GM23338 (cell line): ENCODE data around the gene CIAO1. TPM values are rescaled to one million over a fixed set of nuclear protein-coding genes. Genes with fewer than 3 reads are reported as not detected.

Experiments
- ATAC-seq: fragments of 200-7000 bp; cut with Tn5 transposase; 3 replicates; pipeline ENCODE4 v1.9.1; 2020
- DNase-seq: peaks from one replicate; pipeline ENCODE4 v3.0.0-alpha.2; 2015; ENCODE audit warnings: low spot score
- H2AFZ ChIP-seq: fragments of 200-600 bp; sonication (generic); 2 replicates; pipeline ENCODE4 v1.8.0; 2016; ENCODE audit warnings: antibody characterized with exemption, mild to moderate bottlenecking, moderate library complexity
- H3F3A ChIP-seq: fragments of 200-600 bp; sonication (generic); replicated peaks from 2 replicates; pipeline ENCODE4 v1.8.0; 2017; ENCODE audit warnings: antibody characterized with exemption, mixed run types, low read depth
- H3K27ac ChIP-seq: fragments of 200-600 bp; sonication (generic); 2 replicates; pipeline ENCODE4 v1.6.1; 2016; ENCODE audit warnings: low read depth
- H3K27me3 ChIP-seq: fragments of 200-600 bp; sonication (generic); 2 replicates; pipeline ENCODE4 v1.8.0; 2016; ENCODE audit warnings: mild to moderate bottlenecking, mixed run types, moderate library complexity; ENCODE audit not compliant: insufficient read depth
- H3K36me3 ChIP-seq: fragments of 200-600 bp; sonication (generic); 2 replicates; pipeline ENCODE4 v1.8.0; 2016; ENCODE audit warnings: mild to moderate bottlenecking; ENCODE audit not compliant: insufficient read depth
- H3K4me1 ChIP-seq: fragments of 200-600 bp; sonication (generic); 2 replicates; pipeline ENCODE4 v1.8.0; 2016; ENCODE audit warnings: mild to moderate bottlenecking, moderate library complexity; ENCODE audit not compliant: insufficient read depth
- H3K4me2 ChIP-seq: fragments of 200-600 bp; sonication (generic); 2 replicates; pipeline ENCODE4 v1.7.1; 2017; ENCODE audit warnings: mixed run types
- H3K4me3 ChIP-seq: fragments of 200-600 bp; sonication (generic); 2 replicates; pipeline ENCODE4 v1.6.1; 2016; ENCODE audit warnings: mixed run types
- H3K79me2 ChIP-seq: fragments of 200-600 bp; sonication (generic); replicated peaks from 2 replicates; pipeline ENCODE4 v1.8.0; 2017; ENCODE audit warnings: mild to moderate bottlenecking; ENCODE audit not compliant: insufficient read depth
- H3K9me2 ChIP-seq: fragments of 200-600 bp; sonication (generic); 2 replicates; pipeline ENCODE4 v1.8.0; 2017; ENCODE audit not compliant: insufficient read depth
- H4K20me1 ChIP-seq: fragments of 200-600 bp; sonication (generic); replicated peaks from 2 replicates; pipeline ENCODE4 v1.8.0; 2017; ENCODE audit warnings: mild to moderate bottlenecking; ENCODE audit not compliant: insufficient read depth
- H3K27ac Mint-ChIP-seq: 2 replicates; pipeline ENCODE4 v1.8.0; 2020; ENCODE audit warnings: inconsistent platforms, mild to moderate bottlenecking, moderate library complexity, mixed read lengths
- H3K27me3 Mint-ChIP-seq: 3 replicates; pipeline ENCODE4 v1.8.0; 2022; ENCODE audit warnings: low read depth, mild to moderate bottlenecking, moderate library complexity, mixed read lengths, inconsistent platforms; ENCODE audit not compliant: insufficient read depth, poor library complexity
- H3K36me3 Mint-ChIP-seq: 3 replicates; pipeline ENCODE4 v1.8.0; 2021; ENCODE audit warnings: low read depth, mild to moderate bottlenecking, inconsistent platforms, moderate library complexity, mixed read lengths
- H3K4me1 Mint-ChIP-seq: 3 replicates; pipeline ENCODE4 v1.8.0; 2020; ENCODE audit warnings: mild to moderate bottlenecking, inconsistent platforms, mixed read lengths
- H3K4me3 Mint-ChIP-seq: 3 replicates; pipeline ENCODE4 v1.8.0; 2021; ENCODE audit warnings: moderate library complexity, mild to moderate bottlenecking, inconsistent platforms, mixed read lengths
- H3K9me3 Mint-ChIP-seq: 3 replicates; pipeline ENCODE4 v1.8.0; 2020; ENCODE audit warnings: moderate library complexity, mild to moderate bottlenecking, inconsistent platforms, mixed read lengths
- CREB1 ChIP-seq: fragments of 250-450 bp; sonication (Bioruptor Pico); IDR thresholded peaks from 2 replicates; pipeline ENCODE4 v1.5.0; 2020; ENCODE audit warnings: low read depth, mild to moderate bottlenecking, moderate library complexity
- EZH2phosphoT487 ChIP-seq: fragments of 200-600 bp; sonication (generic); IDR thresholded peaks from one replicate; pipeline ENCODE4 v1.8.1; 2018; ENCODE audit warnings: antibody characterized with exemption; ENCODE audit not compliant: unreplicated experiment
- NANOG ChIP-seq: IDR thresholded peaks from 2 replicates; pipeline ENCODE4 v1.6.1; 2016; ENCODE audit warnings: antibody characterized with exemption, borderline replicate concordance
- POLR2AphosphoS5 ChIP-seq: IDR thresholded peaks from 2 replicates; pipeline ENCODE4 v1.6.1; 2016; ENCODE audit warnings: antibody characterized with exemption, low read depth
- polyA plus RNA-seq: library from polyadenylated mRNA; unstranded; fragments of >200 nt; fragmentation: Nextera tagmentation; extraction: Ambion mirVana; gene quantifications from 2 replicates; pipeline ENCODE4 v1.2.1, GENCODE V29; 2016
- total RNA-seq: library from RNA; depleted of rRNA; stranded (reverse); fragments of >200 nt; shearing (Covaris generic); gene quantifications from 2 replicates; pipeline ENCODE4 v1.2.3, GENCODE V29; 2014
- TF ChIP-seq, protein P1 (sequence below): fragments of 250-450 bp; sonication (Bioruptor Pico); IDR thresholded peaks from 2 replicates; pipeline ENCODE4 v1.5.0; 2020; ENCODE audit warnings: mild to moderate bottlenecking, moderate library complexity
- TF ChIP-seq, protein P2 (sequence below), 2 experiments: fragments of 200-600 bp in 1 of 2; sonication (generic) in 1 of 2; conservative IDR thresholded peaks; 2 replicates each; pipeline versions ENCODE4 v1.5.1 to v1.6.1; 2016 to 2017; ENCODE audit warnings: antibody characterized with exemption in 2 of 2, low read depth in 2 of 2, mild to moderate bottlenecking in 2 of 2, moderate library complexity in 1 of 2
- TF ChIP-seq, protein P3 (sequence below): IDR thresholded peaks from one replicate; pipeline ENCODE4 v1.6.1; 2018; ENCODE audit warnings: antibody characterized with exemption; ENCODE audit not compliant: unreplicated experiment

CIAO1 gene
- total and polyA plus RNA-seq, 2 experiments from 2014 or later, result 48.8 to 119 TPM

DNA sequence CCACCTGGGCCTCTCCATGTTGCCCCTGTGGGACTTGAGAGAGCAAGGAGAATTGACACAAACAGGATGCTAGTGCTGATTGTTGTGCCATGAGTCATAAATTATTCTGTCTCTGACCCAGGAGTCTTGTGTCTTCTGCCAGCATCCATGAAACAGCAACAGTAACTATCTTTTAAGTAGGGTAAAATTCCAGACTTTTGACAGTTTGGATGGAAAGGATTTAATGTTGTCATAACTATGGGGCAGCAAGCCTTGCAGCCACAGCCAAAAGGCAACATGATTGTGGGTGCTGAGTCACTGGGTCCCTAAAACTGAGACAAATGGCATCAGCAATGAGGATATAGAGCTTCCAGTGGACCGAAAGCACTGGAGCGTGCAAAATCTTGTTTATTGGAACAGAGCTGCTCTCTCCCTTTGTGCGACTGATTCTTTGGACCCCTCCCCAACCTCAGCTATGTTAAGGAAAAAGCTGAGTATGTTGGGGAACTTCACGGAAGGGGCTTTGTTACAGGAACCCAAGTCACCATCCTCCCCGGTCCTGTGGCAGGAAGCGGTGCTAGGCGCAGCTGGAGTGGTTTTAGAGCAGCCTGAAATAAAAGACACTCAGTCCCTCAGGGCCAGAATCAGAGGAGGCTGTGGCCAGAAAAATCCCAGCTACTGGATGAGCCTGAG, 49.5 kb downstream of the CIAO1 start (continued):
- TF ChIP-seq, protein P1, sequence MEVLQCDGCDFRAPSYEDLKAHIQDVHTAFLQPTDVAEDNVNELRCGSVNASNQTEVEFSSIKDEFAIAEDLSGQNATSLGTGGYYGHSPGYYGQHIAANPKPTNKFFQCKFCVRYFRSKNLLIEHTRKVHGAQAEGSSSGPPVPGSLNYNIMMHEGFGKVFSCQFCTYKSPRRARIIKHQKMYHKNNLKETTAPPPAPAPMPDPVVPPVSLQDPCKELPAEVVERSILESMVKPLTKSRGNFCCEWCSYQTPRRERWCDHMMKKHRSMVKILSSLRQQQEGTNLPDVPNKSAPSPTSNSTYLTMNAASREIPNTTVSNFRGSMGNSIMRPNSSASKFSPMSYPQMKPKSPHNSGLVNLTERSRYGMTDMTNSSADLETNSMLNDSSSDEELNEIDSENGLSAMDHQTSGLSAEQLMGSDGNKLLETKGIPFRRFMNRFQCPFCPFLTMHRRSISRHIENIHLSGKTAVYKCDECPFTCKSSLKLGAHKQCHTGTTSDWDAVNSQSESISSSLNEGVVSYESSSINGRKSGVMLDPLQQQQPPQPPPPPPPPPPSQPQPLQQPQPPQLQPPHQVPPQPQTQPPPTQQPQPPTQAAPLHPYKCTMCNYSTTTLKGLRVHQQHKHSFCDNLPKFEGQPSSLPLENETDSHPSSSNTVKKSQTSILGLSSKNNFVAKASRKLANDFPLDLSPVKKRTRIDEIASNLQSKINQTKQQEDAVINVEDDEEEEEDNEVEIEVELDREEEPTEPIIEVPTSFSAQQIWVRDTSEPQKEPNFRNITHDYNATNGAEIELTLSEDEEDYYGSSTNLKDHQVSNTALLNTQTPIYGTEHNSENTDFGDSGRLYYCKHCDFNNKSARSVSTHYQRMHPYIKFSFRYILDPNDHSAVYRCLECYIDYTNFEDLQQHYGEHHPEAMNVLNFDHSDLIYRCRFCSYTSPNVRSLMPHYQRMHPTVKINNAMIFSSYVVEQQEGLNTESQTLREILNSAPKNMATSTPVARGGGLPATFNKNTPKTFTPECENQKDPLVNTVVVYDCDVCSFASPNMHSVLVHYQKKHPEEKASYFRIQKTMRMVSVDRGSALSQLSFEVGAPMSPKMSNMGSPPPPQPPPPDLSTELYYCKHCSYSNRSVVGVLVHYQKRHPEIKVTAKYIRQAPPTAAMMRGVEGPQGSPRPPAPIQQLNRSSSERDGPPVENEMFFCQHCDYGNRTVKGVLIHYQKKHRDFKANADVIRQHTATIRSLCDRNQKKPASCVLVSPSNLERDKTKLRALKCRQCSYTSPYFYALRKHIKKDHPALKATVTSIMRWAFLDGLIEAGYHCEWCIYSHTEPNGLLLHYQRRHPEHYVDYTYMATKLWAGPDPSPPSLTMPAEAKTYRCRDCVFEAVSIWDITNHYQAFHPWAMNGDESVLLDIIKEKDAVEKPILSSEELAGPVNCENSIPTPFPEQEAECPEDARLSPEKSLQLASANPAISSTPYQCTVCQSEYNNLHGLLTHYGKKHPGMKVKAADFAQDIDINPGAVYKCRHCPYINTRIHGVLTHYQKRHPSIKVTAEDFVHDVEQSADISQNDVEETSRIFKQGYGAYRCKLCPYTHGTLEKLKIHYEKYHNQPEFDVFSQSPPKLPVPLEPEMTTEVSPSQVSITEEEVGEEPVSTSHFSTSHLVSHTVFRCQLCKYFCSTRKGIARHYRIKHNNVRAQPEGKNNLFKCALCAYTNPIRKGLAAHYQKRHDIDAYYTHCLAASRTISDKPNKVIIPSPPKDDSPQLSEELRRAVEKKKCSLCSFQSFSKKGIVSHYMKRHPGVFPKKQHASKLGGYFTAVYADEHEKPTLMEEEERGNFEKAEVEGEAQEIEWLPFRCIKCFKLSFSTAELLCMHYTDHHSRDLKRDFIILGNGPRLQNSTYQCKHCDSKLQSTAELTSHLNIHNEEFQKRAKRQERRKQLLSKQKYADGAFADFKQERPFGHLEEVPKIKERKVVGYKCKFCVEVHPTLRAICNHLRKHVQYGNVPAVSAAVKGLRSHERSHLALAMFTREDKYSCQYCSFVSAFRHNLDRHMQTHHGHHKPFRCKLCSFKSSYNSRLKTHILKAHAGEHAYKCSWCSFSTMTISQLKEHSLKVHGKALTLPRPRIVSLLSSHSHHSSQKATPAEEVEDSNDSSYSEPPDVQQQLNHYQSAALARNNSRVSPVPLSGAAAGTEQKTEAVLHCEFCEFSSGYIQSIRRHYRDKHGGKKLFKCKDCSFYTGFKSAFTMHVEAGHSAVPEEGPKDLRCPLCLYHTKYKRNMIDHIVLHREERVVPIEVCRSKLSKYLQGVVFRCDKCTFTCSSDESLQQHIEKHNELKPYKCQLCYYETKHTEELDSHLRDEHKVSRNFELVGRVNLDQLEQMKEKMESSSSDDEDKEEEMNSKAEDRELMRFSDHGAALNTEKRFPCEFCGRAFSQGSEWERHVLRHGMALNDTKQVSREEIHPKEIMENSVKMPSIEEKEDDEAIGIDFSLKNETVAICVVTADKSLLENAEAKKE (CRISPR knock-in tag), result no peak
- TF ChIP-seq, protein P2, sequence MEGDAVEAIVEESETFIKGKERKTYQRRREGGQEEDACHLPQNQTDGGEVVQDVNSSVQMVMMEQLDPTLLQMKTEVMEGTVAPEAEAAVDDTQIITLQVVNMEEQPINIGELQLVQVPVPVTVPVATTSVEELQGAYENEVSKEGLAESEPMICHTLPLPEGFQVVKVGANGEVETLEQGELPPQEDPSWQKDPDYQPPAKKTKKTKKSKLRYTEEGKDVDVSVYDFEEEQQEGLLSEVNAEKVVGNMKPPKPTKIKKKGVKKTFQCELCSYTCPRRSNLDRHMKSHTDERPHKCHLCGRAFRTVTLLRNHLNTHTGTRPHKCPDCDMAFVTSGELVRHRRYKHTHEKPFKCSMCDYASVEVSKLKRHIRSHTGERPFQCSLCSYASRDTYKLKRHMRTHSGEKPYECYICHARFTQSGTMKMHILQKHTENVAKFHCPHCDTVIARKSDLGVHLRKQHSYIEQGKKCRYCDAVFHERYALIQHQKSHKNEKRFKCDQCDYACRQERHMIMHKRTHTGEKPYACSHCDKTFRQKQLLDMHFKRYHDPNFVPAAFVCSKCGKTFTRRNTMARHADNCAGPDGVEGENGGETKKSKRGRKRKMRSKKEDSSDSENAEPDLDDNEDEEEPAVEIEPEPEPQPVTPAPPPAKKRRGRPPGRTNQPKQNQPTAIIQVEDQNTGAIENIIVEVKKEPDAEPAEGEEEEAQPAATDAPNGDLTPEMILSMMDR (conservative IDR thresholded peaks at IDR 0.05; ENCODE audit: low read depth in 2 of 2), result no peak

DNA sequence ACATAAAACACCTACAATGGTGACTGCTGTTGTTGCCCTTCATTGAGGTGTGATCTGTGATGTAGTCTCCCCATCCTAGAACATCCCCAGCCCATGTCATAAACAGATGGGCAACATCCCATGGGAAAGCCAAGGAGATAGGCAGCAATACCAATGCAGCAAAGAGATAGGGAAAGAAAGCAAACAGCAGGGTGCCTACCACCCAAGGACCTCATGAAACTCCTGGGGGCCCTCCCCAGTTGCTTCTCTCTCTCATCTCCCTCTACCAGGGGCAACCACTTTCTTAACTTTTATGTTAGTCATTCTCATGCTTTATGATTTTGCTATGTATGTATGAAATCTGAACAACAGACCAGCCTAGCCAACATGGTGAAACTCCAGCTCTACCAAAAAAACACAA, 51.0 kb downstream of the CIAO1 start:
- H4K20me1 ChIP-seq, result no peaks in the 10 kb centered on the region
- H3K4me1 ChIP-seq, result 0 out of 2 replicates have a peak, but pooled peaks cover 6% of the 10 kb centered on the region
- H3K4me3 ChIP-seq, result no peak overlapping the region
- ATAC-seq (no peak), DNase-seq (no peak)
- no peaks in the 10 kb centered on the region for H3K9me2 ChIP-seq
- peaks cover 5% of the 10 kb centered on the region; the same call in 2 of the 3 replicates for H3K4me1 Mint-ChIP-seq
- H3K27me3 Mint-ChIP-seq, result peaks cover 27% of the 10 kb centered on the region
- H3K27ac ChIP-seq, result no peak overlapping the region
- H3K4me3 Mint-ChIP-seq, result no peak overlapping the region
- H3K27me3 ChIP-seq, result peaks cover 35% of the 10 kb centered on the region
- H3K36me3 ChIP-seq, result no peaks in the 10 kb centered on the region; the same call in 1 of the 2 replicates
- H3K9me3 Mint-ChIP-seq, result no peaks in the 10 kb centered on the region; the same call in 2 of the 3 replicates
- H3K36me3 Mint-ChIP-seq, result no peaks in the 10 kb centered on the region
- H2AFZ ChIP-seq, result no peak overlapping the region
- no peak overlapping the region for H3K4me2 ChIP-seq
- TF ChIP-seq CREB1 (CRISPR knock-in tag), result no peak
- TF ChIP-seq, protein P3, sequence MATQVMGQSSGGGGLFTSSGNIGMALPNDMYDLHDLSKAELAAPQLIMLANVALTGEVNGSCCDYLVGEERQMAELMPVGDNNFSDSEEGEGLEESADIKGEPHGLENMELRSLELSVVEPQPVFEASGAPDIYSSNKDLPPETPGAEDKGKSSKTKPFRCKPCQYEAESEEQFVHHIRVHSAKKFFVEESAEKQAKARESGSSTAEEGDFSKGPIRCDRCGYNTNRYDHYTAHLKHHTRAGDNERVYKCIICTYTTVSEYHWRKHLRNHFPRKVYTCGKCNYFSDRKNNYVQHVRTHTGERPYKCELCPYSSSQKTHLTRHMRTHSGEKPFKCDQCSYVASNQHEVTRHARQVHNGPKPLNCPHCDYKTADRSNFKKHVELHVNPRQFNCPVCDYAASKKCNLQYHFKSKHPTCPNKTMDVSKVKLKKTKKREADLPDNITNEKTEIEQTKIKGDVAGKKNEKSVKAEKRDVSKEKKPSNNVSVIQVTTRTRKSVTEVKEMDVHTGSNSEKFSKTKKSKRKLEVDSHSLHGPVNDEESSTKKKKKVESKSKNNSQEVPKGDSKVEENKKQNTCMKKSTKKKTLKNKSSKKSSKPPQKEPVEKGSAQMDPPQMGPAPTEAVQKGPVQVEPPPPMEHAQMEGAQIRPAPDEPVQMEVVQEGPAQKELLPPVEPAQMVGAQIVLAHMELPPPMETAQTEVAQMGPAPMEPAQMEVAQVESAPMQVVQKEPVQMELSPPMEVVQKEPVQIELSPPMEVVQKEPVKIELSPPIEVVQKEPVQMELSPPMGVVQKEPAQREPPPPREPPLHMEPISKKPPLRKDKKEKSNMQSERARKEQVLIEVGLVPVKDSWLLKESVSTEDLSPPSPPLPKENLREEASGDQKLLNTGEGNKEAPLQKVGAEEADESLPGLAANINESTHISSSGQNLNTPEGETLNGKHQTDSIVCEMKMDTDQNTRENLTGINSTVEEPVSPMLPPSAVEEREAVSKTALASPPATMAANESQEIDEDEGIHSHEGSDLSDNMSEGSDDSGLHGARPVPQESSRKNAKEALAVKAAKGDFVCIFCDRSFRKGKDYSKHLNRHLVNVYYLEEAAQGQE, result no peak
- no peak for TF ChIP-seq POLR2AphosphoS5
- no peak for TF ChIP-seq EZH2phosphoT487
- no peak for TF ChIP-seq NANOG
- TF ChIP-seq, protein P2 (conservative IDR thresholded peaks at IDR 0.05; ENCODE audit: low read depth in 2 of 2), result no peak
- peaks cover 6% of the 10 kb centered on the region; the same call in 1 of the 2 replicates for H3F3A ChIP-seq
- H3K79me2 ChIP-seq, result no peaks in the 10 kb centered on the region
- H3K27ac Mint-ChIP-seq, result no peak overlapping the region
